SK-N-SH (cell line): ENCODE measurements around the gene GULP1. TPM values are rescaled to one million over a fixed set of nuclear protein-coding genes. Genes with fewer than 3 reads are reported as not detected.
"Not testable (repeated sequence)": the region's sequence is repeated elsewhere in the genome, so short reads cannot be mapped to it uniquely, and the experiment has no call there.

Source experiments
- CTCF ChIA-PET: fragments of 300-600, 350-600 bp; formaldehyde crosslinking; extraction: SDS; loops from one replicate; lab custom pipeline; 2021; lab: Yijun Ruan, JAX
- POLR2A ChIA-PET: fragments of 350-600 bp; sonication (Branson Sonifier 250); formaldehyde crosslinking; extraction: SDS; loops from one replicate; lab custom pipeline; 2020; ENCODE audit warnings: antibody characterized with exemption, inconsistent platforms; lab: Yijun Ruan, JAX
- DNase-seq: peaks from one replicate; pipeline ENCODE4 v3.0.0; 2012
- H2AFZ ChIP-seq: fragments of 200-600 bp; sonication (generic); 2 replicates; pipeline ENCODE4 v1.8.1; 2016; ENCODE audit warnings: antibody characterized with exemption, mild to moderate bottlenecking, low read depth
- H3F3A ChIP-seq: fragments of 200-600 bp; sonication (generic); replicated peaks from 2 replicates; pipeline ENCODE3; 2016; ENCODE audit warnings: antibody characterized with exemption, mild to moderate bottlenecking; ENCODE audit not compliant: insufficient read depth
- H3K27ac ChIP-seq, 2 experiments: fragments of 200-500 bp in 1 of 2; fragments of 200-600 bp in 1 of 2; sonication (Bioruptor generic) in 1 of 2; sonication (generic), shearing (Covaris generic) in 1 of 2; 2 replicates each; pipeline versions ENCODE4 v1.5.1 to v1.6.1; 2014 to 2016; ENCODE audit warnings: low read depth in 2 of 2, inconsistent platforms in 1 of 2, low read length in 1 of 2, mild to moderate bottlenecking in 1 of 2, mixed read lengths in 1 of 2
- H3K27me3 ChIP-seq: fragments of 200-600 bp; sonication (generic), shearing (Covaris generic); 2 replicates; pipeline ENCODE4 v1.6.1; 2016; ENCODE audit warnings: mixed run types; ENCODE audit not compliant: insufficient read depth
- H3K36me3 ChIP-seq, 2 experiments: fragments of 200-500 bp in 1 of 2; fragments of 200-600 bp in 1 of 2; sonication (Bioruptor generic) in 1 of 2; sonication (generic) in 1 of 2; replicated peaks in 1 of 2; 2 replicates each; pipeline versions ENCODE3 to v1.5.1; 2014 to 2016; ENCODE audit warnings: low read length in 1 of 2, mild to moderate bottlenecking in 1 of 2; ENCODE audit not compliant: insufficient read depth in 2 of 2, control insufficient read depth in 1 of 2
- H3K4me1 ChIP-seq, 2 experiments: fragments of 200-500 bp in 1 of 2; fragments of 200-600 bp in 1 of 2; sonication (Bioruptor generic) in 1 of 2; sonication (generic), shearing (Covaris generic) in 1 of 2; 2 replicates each; pipeline versions ENCODE4 v1.5.1 to v1.6.1; 2014 to 2016; ENCODE audit warnings: low read depth in 1 of 2, low read length in 1 of 2, mixed run types in 1 of 2; ENCODE audit not compliant: insufficient read depth in 2 of 2, control insufficient read depth in 1 of 2
- H3K4me2 ChIP-seq: fragments of 200-600 bp; sonication (generic), shearing (Covaris generic); 2 replicates; pipeline ENCODE4 v1.6.1; 2017; ENCODE audit warnings: mixed run types
- H3K4me3 ChIP-seq, 2 experiments: fragments of 200-500 bp in 1 of 2; fragments of 200-600 bp in 1 of 2; sonication (Bioruptor generic) in 1 of 2; sonication (generic), shearing (Covaris generic) in 1 of 2; 2 replicates each; pipeline versions ENCODE4 v1.5.1 to v1.8.1; 2014 to 2016; ENCODE audit warnings: low read depth in 2 of 2, inconsistent platforms in 1 of 2, low read length in 1 of 2, mild to moderate bottlenecking in 1 of 2, mixed read lengths in 1 of 2, moderate library complexity in 1 of 2
- H3K79me2 ChIP-seq: fragments of 200-600 bp; sonication (generic); 2 replicates; pipeline ENCODE4 v1.8.1; 2017; ENCODE audit warnings: mild to moderate bottlenecking; ENCODE audit not compliant: insufficient read depth
- H3K9ac ChIP-seq: fragments of 200-600 bp; sonication (generic); 2 replicates; pipeline ENCODE4 v1.6.1; 2017; ENCODE audit warnings: mixed run types
- H3K9me2 ChIP-seq: fragments of 200-600 bp; sonication (generic); 2 replicates; pipeline ENCODE4 v1.6.1; 2017; ENCODE audit warnings: mixed run types
- H3K9me3 ChIP-seq: fragments of 200-600 bp; sonication (generic); 2 replicates; pipeline ENCODE4 v1.6.1; 2017; ENCODE audit warnings: mixed run types, mild to moderate bottlenecking, moderate library complexity
- H4K20me1 ChIP-seq: fragments of 200-600 bp; sonication (generic); 2 replicates; pipeline ENCODE4 v1.6.1; 2017; ENCODE audit warnings: mild to moderate bottlenecking, mixed run types; ENCODE audit not compliant: insufficient read depth
- CHD2 ChIP-seq: fragments of 150-350 bp; IDR thresholded peaks from 2 replicates; pipeline ENCODE4 v1.6.1; 2018; ENCODE audit warnings: low read length; ENCODE audit not compliant: partially characterized antibody
- EP300 ChIP-seq, 2 experiments: IDR thresholded peaks; 2 replicates each; pipeline versions ENCODE4 v1.4.0 to v1.6.1; 2012; ENCODE audit warnings: borderline replicate concordance in 1 of 2, low read depth in 1 of 2, low read length in 1 of 2
- FOSL2 ChIP-seq: IDR thresholded peaks from 2 replicates; pipeline ENCODE4 v1.4.0; 2012; ENCODE audit warnings: low read depth, mild to moderate bottlenecking, moderate library complexity, borderline replicate concordance
- FOXJ3 ChIP-seq: sonication (generic); formaldehyde crosslinking; IDR thresholded peaks from 2 replicates; pipeline ENCODE4 v1.5.1; 2020; ENCODE audit warnings: mild to moderate bottlenecking, missing genetic modification reagents
- GATA2 ChIP-seq: sonication (generic); formaldehyde crosslinking; IDR thresholded peaks from 2 replicates; pipeline ENCODE4 v1.5.0; 2020; ENCODE audit warnings: mild to moderate bottlenecking, missing genetic modification reagents
- JUND ChIP-seq: IDR thresholded peaks from 2 replicates; pipeline ENCODE4 v1.4.0; 2012
- POLR2AphosphoS5 ChIP-seq: IDR thresholded peaks from 2 replicates; pipeline ENCODE4 v1.6.1; 2012; ENCODE audit warnings: low read depth, low read length
- RCOR1 ChIP-seq: fragments of 150-350 bp; IDR thresholded peaks from 2 replicates; pipeline ENCODE4 v1.6.1; 2017; ENCODE audit warnings: antibody characterized with exemption, low read length
- RXRA ChIP-seq: IDR thresholded peaks from 2 replicates; pipeline ENCODE4 v1.4.0; 2012; ENCODE audit warnings: low read depth, mild to moderate bottlenecking, borderline replicate concordance
- SIN3A ChIP-seq: IDR thresholded peaks from 2 replicates; pipeline ENCODE4 v1.6.1; 2012; ENCODE audit warnings: low read depth, mild to moderate bottlenecking, low read length, moderate library complexity, borderline replicate concordance
- TCF12 ChIP-seq: IDR thresholded peaks from 2 replicates; pipeline ENCODE4 v1.4.0; 2012
- TEAD4 ChIP-seq: IDR thresholded peaks from 2 replicates; pipeline ENCODE4 v1.4.0; 2012; ENCODE audit warnings: mild to moderate bottlenecking, borderline replicate concordance; ENCODE audit not compliant: insufficient read depth
- YY1 ChIP-seq: IDR thresholded peaks from 2 replicates; pipeline ENCODE4 v1.4.0; 2012; ENCODE audit warnings: low read depth, mild to moderate bottlenecking
- WGBS: methylation state at CpG from one replicate; pipeline ENCODE4 v1.1.6; 2017; ENCODE audit warnings: low lambda C conversion rate; 5-methylcytosine and 5-hydroxymethylcytosine counted together
- polyA plus RNA-seq, 3 experiments: library from polyadenylated mRNA; depleted of rRNA; stranded (reverse); fragments of >200 nt; gene quantifications; 2 replicates each; pipeline ENCODE4 v1.2.3, GENCODE V29; 2012
- TF ChIP-seq, protein P1 (sequence below): IDR thresholded peaks from 2 replicates; pipeline ENCODE4; 2012

Gene GULP1
- polyA plus RNA-seq, 1 of the 3 experiments (the other 2 are of a cell fraction): 33.8 TPM

DNA sequence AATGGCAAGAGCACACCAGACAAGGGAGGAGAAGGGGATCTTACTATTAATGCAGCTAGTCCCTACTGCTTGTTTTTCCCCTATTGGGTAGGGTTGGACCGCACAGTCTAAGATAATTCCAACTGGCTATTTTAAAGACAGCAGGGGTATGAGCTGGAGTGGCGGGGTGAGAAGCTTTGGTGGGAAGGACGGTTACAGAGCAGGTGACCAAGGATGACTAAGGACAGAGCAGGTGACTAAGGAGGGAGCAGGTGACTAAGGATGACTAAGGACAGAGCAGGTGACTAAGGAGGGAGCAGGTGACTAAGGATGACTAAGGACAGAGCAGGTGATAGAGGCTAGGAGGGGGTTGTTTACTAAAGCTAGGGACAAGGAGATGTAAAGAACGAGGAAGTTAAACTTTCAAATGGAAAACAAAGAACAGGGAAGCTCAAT, 7.3 kb downstream of the GULP1 start:
- Histone ChIP-seq H3F3A (peaks cover 25% of the 10 kb centered on the region), H3K4me1 (peaks cover 12 to 13% of the 10 kb centered on the region in 2 experiments), H3K79me2 (peaks cover 95% of the 10 kb centered on the region)
- H3K27ac ChIP-seq, POLR2A ChIA-PET, H4K20me1 ChIP-seq, DNase-seq, H2AFZ ChIP-seq, H3K36me3 ChIP-seq, H3K4me3 ChIP-seq, H3K4me2 ChIP-seq, H3K9me2 ChIP-seq, H3K27me3 ChIP-seq, H3K9ac ChIP-seq, H3K9me3 ChIP-seq: not testable (repeated sequence)
- 89% methylated on average over 4 of the region's 4 CpGs for WGBS
- CTCF ChIA-PET: interaction anchor here (1.3 kb wide), 1 partner anchor 27 kb away, joined by 3 read pairs; no protein-coding TSS in a partner anchor
- peak; percentile 32; the same call in 1 of the 2 replicates for TF ChIP-seq FOSL2

DNA sequence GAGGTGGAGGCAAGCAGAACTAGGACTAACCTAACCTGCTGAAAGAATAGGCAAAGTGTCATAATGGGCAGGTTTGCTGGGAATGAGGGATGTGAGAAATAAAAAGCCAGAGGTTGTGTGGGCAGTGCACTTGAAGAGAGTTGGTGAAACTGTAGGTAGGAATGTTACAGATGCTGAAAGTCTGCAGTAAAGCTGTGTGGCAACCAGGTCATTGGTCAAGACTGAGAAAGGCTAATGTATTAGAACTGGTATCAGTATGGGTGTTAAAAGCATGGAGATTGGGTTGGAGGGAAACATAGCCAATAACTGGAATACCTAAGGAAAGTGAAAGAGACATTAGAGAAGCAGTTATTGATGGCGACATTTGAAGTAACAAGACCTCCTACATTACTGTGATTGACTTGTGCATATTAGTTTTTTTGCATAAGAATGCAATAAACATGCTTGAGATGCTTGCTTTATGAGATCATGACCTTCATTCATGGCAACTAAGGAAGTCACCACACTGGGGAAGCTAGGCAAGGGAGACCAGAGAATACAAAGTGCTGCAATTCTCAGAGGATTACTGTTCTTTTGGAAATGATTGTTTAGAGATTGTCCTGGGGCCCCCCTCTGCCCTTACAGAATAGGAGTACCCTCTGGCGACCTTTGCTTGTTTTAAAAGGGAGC, 11.8 kb downstream of the GULP1 start:
- Histone ChIP-seq H3K27me3 (no peaks in the 10 kb centered on the region), H3K4me2 (0 out of 2 replicates have a peak overlapping the region, but pooled peaks have one; percentile 8), H3K9ac (no peak overlapping the region), H2AFZ (no peak overlapping the region), H3F3A (peaks cover 43% of the 10 kb centered on the region), H3K9me3 (no peaks in the 10 kb centered on the region), H3K4me1 (peaks cover 30 to 42% of the 10 kb centered on the region in 2 experiments), H4K20me1 (no peaks in the 10 kb centered on the region), H3K4me3 (no peak overlapping the region), H3K27ac (peak overlapping the region; percentile 64 to 67), H3K79me2 (peaks cover 86% of the 10 kb centered on the region), H3K9me2 (no peaks in the 10 kb centered on the region), H3K36me3 (no peaks in the 10 kb centered on the region)
- TF ChIP-seq SIN3A: no peak
- peak; percentile 62 for TF ChIP-seq JUND
- no peak for TF ChIP-seq FOXJ3
- TF ChIP-seq TEAD4: peak; percentile 57; the same call in 1 of the 2 replicates
- TF ChIP-seq CHD2: no peak
- peak; percentile 32; the same call in 1 of the 2 replicates for TF ChIP-seq FOSL2
- TF ChIP-seq EP300 (IDR thresholded peaks at IDR 0.05; ENCODE audit: borderline replicate concordance in 1 of 2, low read depth in 1 of 2, low read length in 1 of 2): peak in 1 of 2 experiments; percentile 22; a peak in 1 of 4 replicates
- no peak; the same call in 1 of the 2 replicates for TF ChIP-seq TCF12
- TF ChIP-seq GATA2 (CRISPR knock-in tag): no peak
- TF ChIP-seq RXRA: peak; percentile 35; the same call in 1 of the 2 replicates
- TF ChIP-seq POLR2AphosphoS5: 0 out of 2 replicates have a peak, but pooled peaks have one; percentile 15
- TF ChIP-seq, protein P1, sequence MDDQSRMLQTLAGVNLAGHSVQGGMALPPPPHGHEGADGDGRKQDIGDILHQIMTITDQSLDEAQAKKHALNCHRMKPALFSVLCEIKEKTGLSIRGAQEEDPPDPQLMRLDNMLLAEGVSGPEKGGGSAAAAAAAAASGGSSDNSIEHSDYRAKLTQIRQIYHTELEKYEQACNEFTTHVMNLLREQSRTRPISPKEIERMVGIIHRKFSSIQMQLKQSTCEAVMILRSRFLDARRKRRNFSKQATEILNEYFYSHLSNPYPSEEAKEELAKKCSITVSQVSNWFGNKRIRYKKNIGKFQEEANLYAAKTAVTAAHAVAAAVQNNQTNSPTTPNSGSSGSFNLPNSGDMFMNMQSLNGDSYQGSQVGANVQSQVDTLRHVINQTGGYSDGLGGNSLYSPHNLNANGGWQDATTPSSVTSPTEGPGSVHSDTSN: peak; percentile 76
- TF ChIP-seq YY1: no peak
- TF ChIP-seq RCOR1: no peak
- CTCF ChIA-PET: no interaction called here
- DNase-seq: no peak
- POLR2A ChIA-PET: interaction anchor here (1.3 kb wide), 1 partner anchor 12 kb away, joined by 4 read pairs; the partner anchor contains the start of gene GULP1
- 73% methylated on average over 2 of the region's 2 CpGs for WGBS
